CD4-positive, alpha-beta memory T cell (primary cell): Measurements from ENCODE around the gene RALGPS2. TPM values are rescaled to one million over a fixed set of nuclear protein-coding genes. Genes with fewer than 3 reads are reported as not detected.

Experiments used
- CTCF ChIA-PET: fragments of 350-600 bp; sonication (Branson Sonifier 250); formaldehyde crosslinking; loops from one replicate; lab custom pipeline; 2021; ENCODE audit warnings: inconsistent platforms; ENCODE audit not compliant: partially characterized antibody; lab: Charles Lee
- POLR2A ChIA-PET: fragments of 350-600 bp; sonication (Branson Sonifier 250); formaldehyde crosslinking; loops from one replicate; lab custom pipeline; 2021; ENCODE audit not compliant: partially characterized antibody; lab: Charles Lee
- DNase-seq, 5 donors: peaks; one replicate each; pipeline versions ENCODE4 v3.0.0 to v3.0.0-alpha.2; 2020 to 2022; ENCODE audit warnings: mixed read lengths in 1 of 5
- H3K27ac ChIP-seq: one replicate; pipeline ENCODE4 v1.7.0; 2013; ENCODE audit warnings: low read depth, low read length
- H3K27me3 ChIP-seq: 2 replicates; pipeline ENCODE4 v1.7.0; 2013; ENCODE audit warnings: mild to moderate bottlenecking, low read length, moderate library complexity; ENCODE audit not compliant: insufficient read depth
- H3K36me3 ChIP-seq: 2 replicates; pipeline ENCODE4 v1.7.0; 2013; ENCODE audit warnings: mild to moderate bottlenecking, low read length, moderate library complexity; ENCODE audit not compliant: insufficient read depth
- H3K4me1 ChIP-seq: 2 replicates; pipeline ENCODE4 v1.7.0; 2013; ENCODE audit warnings: mild to moderate bottlenecking, low read length, moderate library complexity; ENCODE audit not compliant: insufficient read depth
- H3K4me3 ChIP-seq, 2 donors: one replicate each; pipeline ENCODE4 v1.7.0; 2013; ENCODE audit warnings: low read length in 2 of 2, mild to moderate bottlenecking in 1 of 2
- H3K9me3 ChIP-seq, 2 donors: one replicate each; pipeline ENCODE4 v1.7.0; 2013; ENCODE audit warnings: low read length in 2 of 2, control low read depth in 1 of 2; ENCODE audit not compliant: control insufficient read depth in 1 of 2
- H3K27ac Mint-ChIP-seq, 7 donors: one replicate each; pipeline ENCODE4 v1.8.0; 2020 to 2021; ENCODE audit warnings: mixed read lengths in 7 of 7, mild to moderate bottlenecking in 6 of 7, inconsistent platforms in 3 of 7, moderate library complexity in 3 of 7
- H3K27me3 Mint-ChIP-seq, 2 donors: one replicate each; pipeline ENCODE4 v1.8.0; 2020 to 2021; ENCODE audit warnings: mixed read lengths in 2 of 2
- H3K36me3 Mint-ChIP-seq, 2 donors: one replicate each; pipeline ENCODE4 v1.8.0; 2020 to 2021; ENCODE audit warnings: mixed read lengths in 2 of 2, inconsistent platforms in 1 of 2, mild to moderate bottlenecking in 1 of 2
- H3K4me1 Mint-ChIP-seq, 4 donors: one replicate each; pipeline ENCODE4 v1.8.0; 2020 to 2021; ENCODE audit warnings: mixed read lengths in 4 of 4, mild to moderate bottlenecking in 1 of 4
- H3K4me3 Mint-ChIP-seq, 8 donors: one replicate each; pipeline ENCODE4 v1.8.0; 2020 to 2021; ENCODE audit warnings: mixed read lengths in 8 of 8, mild to moderate bottlenecking in 7 of 8, moderate library complexity in 6 of 8, inconsistent platforms in 3 of 8
- H3K9me3 Mint-ChIP-seq, 8 donors: one replicate each; pipeline ENCODE4 v1.8.0; 2020 to 2021; ENCODE audit warnings: mixed read lengths in 8 of 8, mild to moderate bottlenecking in 5 of 8, inconsistent platforms in 3 of 8, moderate library complexity in 1 of 8
- intact Hi-C: fragments of 100-400 bp; cut with micrococcal nuclease; formaldehyde crosslinking; loops from one replicate; pipeline ENCODE4 v1.15.1; 2023
- polyA plus RNA-seq, 2 donors: library from polyadenylated mRNA; unstranded; fragments of 300-500 nt; fragmentation: Illumina TruSeq; gene quantifications; one replicate each; pipeline ENCODE4 v1.2.3, GENCODE V29; 2021
- total RNA-seq, 2 experiments: library from RNA; stranded (reverse); gene quantifications; one replicate each; pipeline ENCODE4 v1.2.3, GENCODE V29; 2021

RALGPS2 gene
- total and polyA plus RNA-seq, 4 experiments from 2014 or later = 1.6 to 15.0 (median 7.8) TPM

DNA sequence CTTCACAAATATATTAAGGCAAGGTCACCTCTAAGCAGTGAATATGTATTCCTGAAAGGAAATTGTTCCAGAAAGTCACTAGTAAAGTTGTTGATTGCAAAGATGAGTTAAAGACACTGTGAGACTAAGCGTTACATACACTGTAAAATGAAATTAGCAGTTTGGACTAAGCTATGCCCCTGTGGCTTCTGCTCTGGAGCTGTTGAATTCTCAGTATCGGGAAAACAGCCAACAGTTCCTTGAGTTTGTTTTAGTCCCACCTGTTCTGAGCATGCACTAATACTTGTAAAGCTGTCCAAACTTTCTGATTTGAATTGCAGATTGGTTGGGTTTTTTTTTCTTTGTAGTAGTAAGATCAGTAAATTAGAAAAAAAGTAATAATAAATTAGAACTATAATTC, 124.9 kb downstream of the RALGPS2 start:
- Histone ChIP-seq H3K36me3 (no peaks in the 10 kb centered on the region), H3K4me3 (no peak overlapping the region), H3K27me3 (no peaks in the 10 kb centered on the region), H3K9me3 (no peaks in the 10 kb centered on the region), H3K27ac (no peak overlapping the region), H3K4me1 (no peaks in the 10 kb centered on the region)
- no peak overlapping the region for H3K4me3 Mint-ChIP-seq
- no peaks in the 10 kb centered on the region for H3K36me3 Mint-ChIP-seq
- no peaks in the 10 kb centered on the region for H3K9me3 Mint-ChIP-seq
- POLR2A ChIA-PET = no interaction called here
- H3K4me1 Mint-ChIP-seq = no peaks in the 10 kb centered on the region
- H3K27me3 Mint-ChIP-seq = no peaks in the 10 kb centered on the region
- CTCF ChIA-PET = no interaction called here
- intact Hi-C loops = no loop called here
- no peak overlapping the region for H3K27ac Mint-ChIP-seq
- DNase-seq = no peak

DNA sequence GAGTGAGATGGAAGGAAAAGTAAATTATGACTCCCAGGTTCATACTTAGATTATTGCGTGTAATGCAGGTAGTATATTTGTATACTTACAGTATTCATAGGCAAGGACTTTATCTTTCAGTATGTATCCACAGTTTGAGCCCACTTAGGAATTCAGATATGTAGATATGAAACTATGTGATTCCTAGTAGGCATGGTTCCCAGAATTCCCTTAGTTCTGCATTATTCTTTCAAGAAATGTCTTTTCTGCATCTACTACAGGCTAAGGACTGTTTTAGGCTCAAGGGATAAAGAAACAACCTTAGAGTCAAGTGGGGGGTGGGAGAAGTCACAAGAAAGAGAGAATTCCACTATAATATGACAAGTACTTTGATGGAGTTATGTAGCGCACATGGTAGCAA, 132.1 kb downstream of the RALGPS2 start:
- Mint-ChIP-seq H3K27me3 (peaks cover 0 to 3% of the 10 kb centered on the region in 2 donors), H3K27ac (no peak overlapping the region), H3K9me3 (peaks cover 0 to 2% (median 0%) of the 10 kb centered on the region in 8 donors), H3K36me3 (peaks cover 3 to 6% of the 10 kb centered on the region in 2 donors), H3K4me1 (peaks cover 0 to 1% (median 0%) of the 10 kb centered on the region in 4 donors), H3K4me3 (no peak overlapping the region)
- Histone ChIP-seq H3K27me3 (no peaks in the 10 kb centered on the region), H3K27ac (no peak overlapping the region), H3K4me3 (no peak overlapping the region), H3K4me1 (no peaks in the 10 kb centered on the region), H3K9me3 (no peaks in the 10 kb centered on the region), H3K36me3 (no peaks in the 10 kb centered on the region)
- ChIA-PET POLR2A (no interaction called here), CTCF (no interaction called here)
- intact Hi-C loops = no loop called here
- DNase-seq = no peak

DNA sequence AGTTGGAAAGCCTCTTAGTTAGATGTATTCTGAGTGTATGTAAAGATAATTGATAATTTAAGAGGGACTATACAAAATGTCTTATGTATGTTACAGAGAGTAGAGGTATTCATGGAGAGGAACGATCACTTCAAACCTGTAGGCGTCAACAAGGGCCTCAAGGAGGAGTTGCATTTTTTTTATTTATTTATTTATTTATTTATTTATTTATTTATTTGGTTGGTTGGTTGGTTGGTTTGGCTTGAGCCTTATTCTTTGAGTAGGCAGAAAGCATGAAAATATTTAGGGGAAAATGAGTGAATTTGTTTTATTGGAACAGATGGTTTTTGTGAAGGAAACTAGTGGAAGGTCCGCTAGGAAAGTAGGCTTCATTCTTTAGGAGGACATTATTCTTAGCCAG, 137.4 kb downstream of the RALGPS2 start:
- Histone ChIP-seq H3K4me1 (no peaks in the 10 kb centered on the region), H3K27ac (no peak overlapping the region), H3K4me3 (no peak overlapping the region), H3K36me3 (no peaks in the 10 kb centered on the region), H3K27me3 (no peaks in the 10 kb centered on the region), H3K9me3 (no peaks in the 10 kb centered on the region)
- Mint-ChIP-seq H3K36me3 (peaks cover 3 to 6% of the 10 kb centered on the region in 2 donors), H3K27ac (no peak overlapping the region), H3K4me3 (no peak overlapping the region), H3K4me1 (peaks cover 0 to 6% (median 0%) of the 10 kb centered on the region in 4 donors), H3K9me3 (no peaks in the 10 kb centered on the region), H3K27me3 (peaks cover 2 to 3% of the 10 kb centered on the region in 2 donors)
- ChIA-PET CTCF (no interaction called here), POLR2A (no interaction called here)
- DNase-seq = no peak
- intact Hi-C loops = no loop called here

DNA sequence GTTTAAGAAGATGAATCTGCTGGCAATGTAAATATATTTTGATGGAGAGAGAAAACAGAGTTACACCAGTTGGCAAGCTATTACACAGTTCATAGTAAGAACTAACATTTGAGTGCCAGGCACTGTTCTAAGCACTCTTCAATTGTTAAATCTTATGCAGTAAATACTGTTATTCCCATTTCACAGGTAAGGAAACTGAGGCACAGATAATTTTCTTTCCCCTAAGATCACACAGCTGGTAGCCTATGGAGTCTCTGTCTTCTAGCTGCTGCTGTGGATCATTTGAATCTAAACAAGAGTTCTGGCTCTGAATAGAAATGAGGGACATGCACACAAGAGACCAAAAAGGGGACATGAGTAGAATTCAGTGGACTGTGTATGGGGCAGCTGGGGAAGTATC, 137.8 kb downstream of the RALGPS2 start:
- Histone ChIP-seq H3K27ac (no peak overlapping the region), H3K36me3 (no peaks in the 10 kb centered on the region), H3K4me1 (no peaks in the 10 kb centered on the region), H3K27me3 (no peaks in the 10 kb centered on the region), H3K4me3 (no peak overlapping the region), H3K9me3 (no peaks in the 10 kb centered on the region)
- DNase-seq = no peak
- peaks cover 3 to 6% of the 10 kb centered on the region in 2 donors for H3K36me3 Mint-ChIP-seq
- CTCF ChIA-PET = no interaction called here
- peaks cover 2 to 3% of the 10 kb centered on the region in 2 donors for H3K27me3 Mint-ChIP-seq
- POLR2A ChIA-PET = no interaction called here
- no peaks in the 10 kb centered on the region for H3K9me3 Mint-ChIP-seq
- no peak overlapping the region for H3K4me3 Mint-ChIP-seq
- no peak overlapping the region for H3K27ac Mint-ChIP-seq
- peaks cover 0 to 9% (median 1%) of the 10 kb centered on the region in 4 donors for H3K4me1 Mint-ChIP-seq
- intact Hi-C loops = no loop called here

DNA sequence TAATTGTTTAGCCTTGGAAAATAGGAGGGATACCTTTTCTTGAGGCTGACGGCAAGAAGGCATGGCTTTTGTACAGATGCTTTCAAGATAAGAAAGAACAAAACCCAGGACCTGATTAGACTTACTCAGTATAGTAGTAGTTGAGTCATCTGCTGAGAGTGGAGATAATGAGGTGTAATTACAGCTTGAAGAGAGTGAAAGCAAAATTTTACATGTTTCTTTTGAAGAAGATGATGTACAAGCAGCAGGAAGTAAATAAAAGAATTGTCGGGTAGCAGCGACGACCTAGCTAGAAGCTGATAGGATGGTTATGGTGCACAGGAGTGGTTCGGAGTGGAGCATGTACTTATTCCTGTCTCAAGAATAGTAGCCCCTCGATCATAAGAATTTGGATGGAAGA, 139.3 kb downstream of the RALGPS2 start:
- no peaks in the 10 kb centered on the region for H3K9me3 ChIP-seq

DNA sequence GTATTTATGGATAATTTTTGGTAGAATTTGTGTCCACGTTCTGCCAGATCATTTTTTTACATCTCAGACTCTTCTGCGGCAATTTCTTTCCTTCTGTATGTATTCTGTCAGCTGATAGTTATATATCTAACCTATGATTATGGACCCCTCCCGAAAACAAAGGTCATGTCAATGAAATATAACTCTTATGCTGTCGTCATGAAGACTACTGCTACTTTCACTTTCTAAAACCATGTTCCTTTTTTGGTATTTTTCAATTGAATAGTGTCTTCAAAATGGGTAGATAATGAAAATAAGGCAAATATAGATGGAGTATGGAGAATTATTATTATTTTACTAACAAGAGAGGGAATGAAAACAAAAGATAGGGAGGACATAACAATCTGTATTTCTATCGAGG, 142.6 kb downstream of the RALGPS2 start:
- Histone ChIP-seq H3K4me1 (no peaks in the 10 kb centered on the region), H3K4me3 (no peak overlapping the region), H3K9me3 (no peaks in the 10 kb centered on the region), H3K36me3 (no peaks in the 10 kb centered on the region), H3K27me3 (no peaks in the 10 kb centered on the region), H3K27ac (no peak overlapping the region)
- H3K4me3 Mint-ChIP-seq = peak overlapping the region in 3 of 8 donors; percentile 12 to 32 (median 31)
- no peaks in the 10 kb centered on the region for H3K9me3 Mint-ChIP-seq
- POLR2A ChIA-PET = no interaction called here
- DNase-seq = no peak
- H3K27me3 Mint-ChIP-seq = peaks cover 0 to 1% of the 10 kb centered on the region in 2 donors
- no peaks in the 10 kb centered on the region for H3K36me3 Mint-ChIP-seq
- intact Hi-C loops = no loop called here
- CTCF ChIA-PET = no interaction called here
- peaks cover 0 to 7% (median 1%) of the 10 kb centered on the region in 4 donors for H3K4me1 Mint-ChIP-seq
- H3K27ac Mint-ChIP-seq = no peak overlapping the region

More for the DNA sequence above, 139.3 kb downstream of the RALGPS2 start:
- no peak for DNase-seq
- Histone ChIP-seq H3K36me3 (no peaks in the 10 kb centered on the region), H3K4me3 (no peak overlapping the region), H3K4me1 (no peaks in the 10 kb centered on the region), H3K27ac (no peak overlapping the region), H3K27me3 (no peaks in the 10 kb centered on the region)
- H3K27me3 Mint-ChIP-seq = peaks cover 2 to 3% of the 10 kb centered on the region in 2 donors
- ChIA-PET POLR2A (no interaction called here), CTCF (no interaction called here)
- peaks cover 0 to 9% (median 1%) of the 10 kb centered on the region in 4 donors for H3K4me1 Mint-ChIP-seq
- H3K9me3 Mint-ChIP-seq = no peaks in the 10 kb centered on the region
- H3K4me3 Mint-ChIP-seq = no peak overlapping the region
- H3K36me3 Mint-ChIP-seq = peaks cover 3 to 6% of the 10 kb centered on the region in 2 donors
- intact Hi-C loops = no loop called here
- no peak overlapping the region for H3K27ac Mint-ChIP-seq

DNA sequence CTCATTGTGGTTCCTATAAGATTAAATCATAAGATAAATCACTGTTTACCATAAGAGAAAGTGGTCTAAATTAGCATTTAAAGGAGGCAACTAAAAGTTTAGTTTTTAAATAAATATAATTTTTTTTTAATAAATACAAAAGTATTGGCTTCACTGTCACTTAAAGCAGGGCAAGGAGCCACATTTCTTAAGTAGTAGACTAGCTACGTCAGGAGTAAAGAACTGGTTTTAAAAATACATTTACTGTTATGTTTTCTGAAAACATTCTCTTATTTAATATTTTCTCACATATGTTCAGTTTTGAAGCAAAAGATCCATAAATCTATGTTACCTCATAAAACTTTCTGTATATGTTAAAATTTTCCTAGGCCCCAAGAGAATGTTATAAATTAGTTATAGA, 143.7 kb downstream of the RALGPS2 start:
- Histone ChIP-seq H3K4me1 (no peaks in the 10 kb centered on the region), H3K27me3 (no peaks in the 10 kb centered on the region), H3K9me3 (no peaks in the 10 kb centered on the region), H3K27ac (no peak overlapping the region), H3K36me3 (no peaks in the 10 kb centered on the region), H3K4me3 (no peak overlapping the region)
- Mint-ChIP-seq H3K27ac (no peak overlapping the region), H3K9me3 (no peaks in the 10 kb centered on the region), H3K4me1 (peaks cover 0 to 5% (median 1%) of the 10 kb centered on the region in 4 donors), H3K4me3 (no peak overlapping the region), H3K36me3 (no peaks in the 10 kb centered on the region), H3K27me3 (no peaks in the 10 kb centered on the region)
- POLR2A ChIA-PET = no interaction called here
- no peak for DNase-seq
- CTCF ChIA-PET = no interaction called here
- intact Hi-C loops = no loop called here
